NCI-H460 (cell line): Measurements from ENCODE around the gene TEKT2. TPM values are rescaled to one million over a fixed set of nuclear protein-coding genes. Genes with fewer than 3 reads are reported as not detected.

ENCODE experiments used
- DNase-seq: peaks from one replicate; pipeline ENCODE4 v3.0.0-alpha.2; 2016; ENCODE audit warnings: low read depth; ENCODE audit errors: extremely low read depth
- total RNA-seq: library from RNA; depleted of rRNA; stranded (reverse); fragments of >200 nt; shearing (Covaris generic); gene quantifications from 2 replicates; pipeline ENCODE4 v1.2.3, GENCODE V29; 2014; rRNA removed

The TEKT2 gene
- total RNA-seq, 1 experiment from 2014 or later = not detected

DNA sequence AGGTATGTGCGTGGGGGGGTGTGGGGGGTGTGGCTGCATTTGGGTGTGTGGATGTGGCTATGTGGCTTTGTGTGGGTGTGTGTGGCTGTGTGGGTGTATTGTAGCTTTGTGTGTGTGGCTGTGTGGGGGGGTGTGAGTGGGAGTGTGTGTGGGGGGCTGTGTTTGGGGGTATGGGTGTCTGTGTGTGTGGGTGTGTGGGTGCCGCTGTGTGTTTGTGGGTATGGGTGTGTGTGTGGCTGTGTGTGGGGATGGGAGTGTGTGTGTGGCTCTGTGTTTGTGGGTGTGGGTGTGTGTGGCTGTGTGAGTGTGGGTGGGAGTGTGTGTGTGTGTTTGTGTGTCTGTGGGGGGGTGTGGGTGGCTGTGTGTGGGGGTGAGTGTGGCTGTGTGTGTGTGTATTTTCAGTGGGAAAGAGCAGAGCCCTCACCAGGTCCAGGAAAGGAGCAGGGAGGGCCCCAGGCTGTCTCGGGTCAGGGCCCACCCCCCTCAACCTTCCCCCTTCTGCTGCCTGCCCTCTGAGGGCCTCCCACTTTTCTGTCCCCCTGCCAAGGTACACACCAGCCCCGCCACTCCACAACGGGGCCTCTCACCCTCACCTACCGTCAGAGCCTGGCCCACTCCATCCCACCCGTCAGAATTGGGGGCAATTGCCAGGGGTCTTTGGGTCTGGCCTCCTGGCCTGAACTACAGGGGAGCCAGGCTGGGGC, 43.1 kb downstream of the TEKT2 start:
- no peak for DNase-seq

DNA sequence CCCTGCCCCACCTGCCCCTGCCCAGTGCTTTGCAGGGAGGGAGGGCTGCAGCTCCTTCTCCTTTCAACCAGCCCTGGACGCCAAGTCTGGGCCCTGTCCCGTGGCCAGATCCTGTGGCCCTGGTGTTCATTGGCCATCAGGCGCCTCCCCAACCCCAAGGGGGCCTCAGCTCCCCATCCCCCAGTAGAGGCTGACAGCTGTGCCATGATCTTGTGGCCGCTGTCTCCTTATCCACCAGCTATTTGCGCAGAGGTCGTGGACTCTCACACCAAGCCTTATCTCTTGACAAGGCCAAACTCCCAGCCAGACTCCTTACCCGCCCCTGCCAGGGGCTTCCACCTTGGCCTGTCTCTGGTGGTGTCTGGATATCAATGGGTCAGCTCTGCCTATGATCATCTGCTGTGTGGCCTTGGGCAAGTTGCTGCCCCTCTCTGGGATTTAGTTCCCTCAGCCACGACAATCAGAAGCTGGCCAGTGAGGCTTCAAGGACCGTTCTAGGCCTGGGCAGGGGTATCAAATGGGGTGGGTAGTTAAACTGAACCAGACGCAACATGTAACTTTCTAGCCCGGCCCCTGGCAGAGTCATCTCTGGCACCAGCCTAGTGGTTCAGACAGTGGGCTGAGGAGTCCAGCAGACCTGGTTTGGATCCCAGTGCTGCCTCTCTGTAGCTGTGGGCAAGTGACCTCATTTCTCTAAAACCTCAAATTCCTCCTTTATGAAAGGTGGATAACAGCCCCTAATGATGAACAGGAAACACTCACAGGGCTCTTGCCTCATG, 44.4 kb downstream of the TEKT2 start:
- DNase-seq = no peak

DNA sequence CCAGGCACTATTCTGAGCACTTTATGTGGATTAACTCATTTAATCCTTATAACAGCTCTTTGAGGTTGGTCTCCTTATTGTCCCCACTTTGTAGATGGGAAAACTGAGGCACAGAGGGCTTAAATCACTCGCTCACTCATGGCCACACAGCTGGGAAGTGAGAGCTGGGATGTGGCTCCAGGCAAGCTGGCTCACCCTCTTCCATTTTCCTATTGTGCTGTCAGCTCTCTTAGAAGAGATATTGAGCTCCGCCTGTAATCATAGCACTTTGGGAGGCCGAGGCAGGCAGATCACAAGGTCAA, 45.0 kb downstream of the TEKT2 start:
- no peak for DNase-seq

DNA sequence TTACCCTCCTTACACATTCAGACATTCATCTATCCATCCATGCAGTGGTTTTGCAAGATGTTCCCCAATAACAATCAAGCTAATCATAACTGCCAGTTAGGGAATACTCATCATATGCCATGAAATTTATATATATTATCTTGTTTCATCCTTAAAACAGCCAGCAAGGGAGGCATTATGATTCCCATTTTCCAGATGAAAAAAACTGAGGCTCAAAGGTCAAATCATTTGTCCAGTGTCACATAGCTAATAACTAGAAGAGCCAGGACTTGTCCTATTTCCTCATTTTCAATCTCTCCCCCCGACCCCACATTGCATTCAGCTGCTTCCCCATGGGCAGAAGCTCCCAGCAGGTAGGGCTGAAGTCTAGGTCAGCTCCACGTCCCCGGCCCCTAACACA, 48.1 kb downstream of the TEKT2 start:
- DNase-seq = no peak

DNA sequence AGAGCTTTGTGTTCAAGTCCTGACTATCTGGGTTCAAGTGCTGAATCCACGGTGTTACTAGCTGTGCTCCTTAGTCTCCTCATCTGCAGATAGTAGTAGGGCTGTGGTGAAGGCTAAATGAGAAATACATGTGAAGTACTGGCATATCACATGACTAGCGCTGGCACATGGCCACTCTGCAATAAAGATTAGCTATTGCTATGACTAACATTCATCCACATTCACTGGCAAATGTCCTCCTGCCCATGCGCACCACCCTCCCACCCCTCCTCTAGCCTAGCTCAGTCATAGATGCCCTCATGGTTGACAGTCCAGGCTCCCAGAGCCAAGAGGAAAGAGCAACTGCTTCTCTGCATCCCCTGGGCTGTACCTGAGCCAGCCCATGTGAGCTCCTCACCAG, 49.6 kb downstream of the TEKT2 start:
- no peak for DNase-seq

DNA sequence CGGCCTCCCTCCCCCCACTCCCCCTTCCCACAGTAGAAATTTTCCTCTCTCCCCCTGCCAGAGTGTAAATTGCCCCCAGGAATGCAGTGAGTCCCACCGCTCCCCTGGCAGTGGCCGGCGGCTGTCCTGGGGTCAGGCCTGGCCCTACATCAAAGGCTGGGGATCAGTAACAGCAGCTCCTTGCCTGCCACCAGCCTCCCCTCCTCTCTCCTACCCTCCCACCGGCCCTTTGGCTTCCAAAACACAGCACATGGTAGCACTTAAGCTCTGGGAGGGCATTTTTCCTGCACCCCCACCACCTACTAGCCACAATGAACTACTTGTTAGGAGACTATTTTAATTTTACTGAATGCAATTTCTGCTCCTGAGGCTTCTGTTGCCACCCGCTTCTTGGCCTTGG, 50.1 kb downstream of the TEKT2 start:
- DNase-seq = no peak

DNA sequence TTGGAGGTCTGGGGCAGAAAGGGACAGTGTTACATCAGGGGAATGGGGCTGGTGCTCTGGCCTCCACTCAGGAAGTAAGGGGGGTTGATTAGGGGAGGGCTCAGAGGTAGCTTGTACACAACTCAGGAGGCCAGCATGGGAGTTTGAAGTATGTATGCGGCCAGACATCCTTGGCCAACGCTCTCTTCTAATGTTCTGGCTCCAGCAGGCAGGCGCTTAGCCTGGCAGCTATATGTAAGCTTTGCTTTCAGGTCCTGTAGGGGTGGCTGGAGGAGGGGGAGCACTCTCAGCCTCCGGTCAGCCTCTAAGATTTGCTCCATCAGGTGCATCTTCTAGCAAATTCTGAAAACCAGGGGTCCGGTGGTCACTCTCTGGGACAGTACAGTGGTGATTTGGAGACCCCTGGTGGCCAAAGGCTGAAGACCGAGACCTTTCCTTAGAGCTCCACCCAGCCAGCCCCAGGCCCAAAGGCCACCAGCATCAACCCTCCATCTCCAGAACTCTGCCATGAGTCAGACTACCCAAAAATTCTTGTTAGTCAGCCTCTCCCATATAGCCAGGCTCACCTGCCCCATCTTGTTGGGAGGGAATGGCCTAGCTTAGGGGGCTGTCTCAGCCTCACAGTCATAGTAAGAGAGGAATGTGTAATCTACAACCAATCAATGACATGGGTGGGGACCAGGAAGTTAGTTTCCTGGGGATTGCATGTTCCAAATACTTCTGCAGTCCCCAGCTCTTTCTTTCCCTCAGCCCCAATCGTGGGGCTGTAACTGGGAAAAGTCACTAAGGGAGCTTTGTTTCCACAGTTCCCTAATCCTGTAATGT, 50.8 kb downstream of the TEKT2 start:
- no peak for DNase-seq

DNA sequence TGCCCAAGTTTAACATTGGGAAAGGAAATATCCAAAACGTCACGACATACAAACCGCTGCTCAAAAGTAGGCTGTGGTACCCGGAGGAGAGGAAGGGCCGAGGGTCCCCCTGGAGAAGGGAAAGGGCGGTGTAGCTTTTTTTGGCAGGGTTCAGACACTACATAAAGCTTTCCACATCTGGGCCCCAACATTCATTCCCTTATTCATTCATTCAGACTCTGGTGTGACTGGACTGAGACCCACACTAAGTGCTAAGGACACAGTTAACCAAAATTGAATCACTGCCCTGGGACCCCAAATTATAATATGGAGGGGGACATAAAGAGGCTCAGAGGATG, 51.4 kb downstream of the TEKT2 start:
- DNase-seq = no peak

DNA sequence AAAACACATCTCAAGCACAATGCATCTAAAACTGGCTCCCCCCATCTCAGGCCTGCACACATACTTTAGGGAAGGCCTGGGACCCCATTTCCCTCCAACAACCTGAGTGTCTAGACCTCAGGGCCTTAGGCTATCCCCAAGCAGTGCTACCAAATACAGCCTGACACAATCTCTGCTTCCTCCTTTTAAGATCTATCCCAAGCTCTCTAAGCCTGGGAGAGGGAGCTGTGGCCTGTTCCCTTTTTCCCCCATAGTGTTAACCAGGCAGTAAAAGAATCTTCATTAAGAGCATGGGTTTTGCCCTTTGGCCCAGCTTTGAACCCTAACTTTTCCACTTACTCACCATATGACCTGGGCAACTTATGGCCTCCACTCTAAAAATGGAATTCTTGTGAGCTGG, 51.9 kb downstream of the TEKT2 start:
- DNase-seq = no peak

DNA sequence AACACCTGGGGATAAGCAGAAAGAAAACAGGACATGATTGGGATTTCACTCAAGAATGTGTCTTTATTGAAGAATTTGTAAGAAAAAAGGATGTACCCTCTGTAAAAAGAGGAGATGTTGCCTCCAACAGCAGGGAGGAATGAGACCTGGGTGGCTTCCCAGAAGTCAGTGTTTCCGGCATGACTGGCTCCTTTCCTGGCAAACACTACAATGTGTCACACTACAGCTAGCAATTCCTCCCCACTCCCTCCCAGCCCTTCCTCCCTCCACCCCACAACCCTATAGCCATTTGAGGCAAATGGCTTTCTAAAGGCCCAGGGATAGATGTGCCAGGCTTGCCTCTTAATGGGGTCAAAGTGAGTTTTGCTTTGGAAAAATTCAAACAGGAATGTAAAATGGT, 52.6 kb downstream of the TEKT2 start:
- no peak for DNase-seq

DNA sequence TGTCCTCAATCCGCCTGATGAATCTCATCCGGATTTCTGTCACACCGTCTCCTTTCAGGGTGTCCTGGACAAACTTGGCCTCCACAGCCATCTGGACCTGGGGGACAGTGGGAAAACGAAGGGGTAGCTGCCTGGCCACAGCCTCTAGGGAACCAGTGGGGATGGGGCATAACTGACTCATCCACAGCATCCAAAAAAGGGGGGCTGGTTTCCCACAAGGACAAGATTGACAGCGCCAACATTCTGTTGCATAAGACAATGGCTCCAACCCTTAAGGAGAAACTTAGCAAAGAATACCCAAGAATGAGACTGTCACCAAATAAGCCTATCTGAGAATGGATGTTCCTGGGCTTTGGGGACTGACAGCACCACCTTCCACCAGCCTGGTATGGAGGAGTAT, 53.3 kb downstream of the TEKT2 start:
- DNase-seq = no peak

DNA sequence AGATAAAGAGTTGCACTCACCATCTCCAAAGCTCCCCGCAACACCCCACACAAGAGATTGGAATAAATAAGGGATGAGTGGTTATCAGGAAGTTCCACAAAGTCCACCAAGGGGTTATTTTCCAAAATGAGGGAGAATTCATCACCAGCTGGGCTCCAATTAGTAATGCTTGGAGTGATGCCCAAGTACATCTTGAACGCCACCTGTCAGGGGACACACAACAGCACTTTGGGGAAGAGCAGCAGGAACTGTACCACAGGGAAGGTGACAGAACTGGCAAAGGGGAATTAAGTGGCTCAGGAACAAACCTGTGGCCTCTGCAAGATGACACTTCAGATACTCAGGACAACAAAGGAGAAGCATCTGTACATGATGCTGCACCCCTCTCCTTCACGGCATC, 53.9 kb downstream of the TEKT2 start:
- DNase-seq = no peak

Other genes with a start within 250 kb of the TEKT2 start
- 6.7 TPM in 2 replicates for gene AGO1, start 200.9 kb upstream of the TEKT2 start, total RNA-seq
- gene AGO3, start 153.0 kb upstream of the TEKT2 start, total RNA-seq = 7.5 and 11.9 TPM in 2 replicates
- 16.7 and 21.5 TPM in 2 replicates for gene ADPRS, start 4.8 kb downstream of the TEKT2 start, total RNA-seq
- 0.12 and 0.20 TPM in 2 replicates for gene COL8A2, start 41.1 kb downstream of the TEKT2 start, total RNA-seq
- 54.7 and 62.9 TPM in 2 replicates for gene TRAPPC3, start 65.4 kb downstream of the TEKT2 start, total RNA-seq
- 33.7 and 33.9 TPM in 2 replicates for gene MAP7D1, start 72.1 kb downstream of the TEKT2 start, total RNA-seq
- gene THRAP3, start 140.3 kb downstream of the TEKT2 start, total RNA-seq = 59.9 and 67.7 TPM in 2 replicates
- gene SH3D21, start 222.3 kb downstream of the TEKT2 start, total RNA-seq = 1.3 and 1.5 TPM in 2 replicates
- gene EVA1B, start 239.6 kb downstream of the TEKT2 start, total RNA-seq = 1.6 and 2.9 TPM in 2 replicates